HG02798 (cell line): ENCODE results near the gene NPHS2.

ENCODE experiments used
- ATAC-seq: cut with Tn5 transposase; IDR thresholded peaks from one replicate; pipeline ENCODE4 v1.9.1; 2021; ENCODE audit warnings: mild to moderate bottlenecking; ENCODE audit not compliant: unreplicated experiment, poor library complexity

NPHS2 gene

DNA sequence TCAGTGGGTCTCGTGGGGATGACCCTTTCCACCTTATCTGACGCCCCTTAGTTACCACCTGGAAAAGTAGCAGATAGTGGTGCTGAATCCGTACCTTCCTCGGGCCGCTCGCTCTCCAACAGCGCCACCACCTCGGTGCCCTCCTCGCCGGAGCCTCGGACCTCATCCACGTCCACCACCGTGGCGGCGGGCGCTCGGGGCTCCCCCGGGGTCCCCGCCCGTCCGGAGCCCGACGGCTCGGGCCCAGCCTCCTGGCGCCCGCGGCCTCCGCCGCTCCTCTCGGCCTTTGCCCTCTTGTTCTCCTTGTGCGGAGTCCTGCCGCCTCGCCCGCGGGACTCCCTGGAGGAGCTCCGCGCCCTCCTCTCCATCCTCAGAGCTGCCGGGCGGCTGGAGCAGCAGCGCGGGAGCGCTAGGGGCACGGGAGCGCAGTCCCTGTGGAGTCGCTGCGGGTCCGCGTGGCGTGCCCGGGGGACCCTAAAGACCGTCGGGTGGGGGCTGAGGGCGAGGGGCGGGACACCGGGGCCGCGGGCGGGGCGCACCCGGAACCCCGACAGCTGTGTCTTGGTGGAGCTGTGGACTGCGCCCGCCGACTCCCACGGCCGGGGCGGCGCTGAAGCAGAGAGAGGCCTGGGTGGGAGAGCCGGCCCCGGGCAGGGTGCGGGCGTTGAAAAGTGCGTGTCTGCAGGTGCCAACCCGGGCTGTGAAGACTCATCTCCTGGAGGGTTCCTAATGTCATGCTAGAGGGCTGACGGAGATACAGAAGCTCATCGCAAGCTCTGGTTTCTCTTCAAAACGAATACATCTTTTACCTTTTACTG is at the start of gene NPHS2:
Gene NPHS2, minus strand, starts transcription at position 452 of the 818 bp plus-strand sequence. Its CDS starts 84 bp downstream, at position 368.
- no peak for ATAC-seq

DNA sequence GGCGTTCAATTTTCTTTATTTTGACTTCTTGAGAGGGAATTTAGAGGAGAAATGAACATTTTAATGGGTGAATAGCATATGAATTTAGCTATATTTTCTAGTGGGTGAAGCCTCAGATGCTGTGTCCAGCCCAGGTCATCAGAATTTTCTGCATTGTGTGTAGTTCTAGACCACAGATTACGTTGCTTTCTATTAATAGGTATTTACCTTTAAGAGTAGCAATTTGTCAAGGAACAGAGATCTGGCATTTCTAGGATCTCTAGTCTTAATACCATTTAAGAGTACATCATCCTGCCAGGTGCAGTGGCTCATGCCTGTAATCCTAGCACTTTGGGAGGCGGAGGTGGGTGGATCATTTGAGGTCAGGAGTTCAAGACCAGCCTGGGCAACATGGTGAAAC is 36.6 kb upstream of the NPHS2 start:
- no peak for ATAC-seq

DNA sequence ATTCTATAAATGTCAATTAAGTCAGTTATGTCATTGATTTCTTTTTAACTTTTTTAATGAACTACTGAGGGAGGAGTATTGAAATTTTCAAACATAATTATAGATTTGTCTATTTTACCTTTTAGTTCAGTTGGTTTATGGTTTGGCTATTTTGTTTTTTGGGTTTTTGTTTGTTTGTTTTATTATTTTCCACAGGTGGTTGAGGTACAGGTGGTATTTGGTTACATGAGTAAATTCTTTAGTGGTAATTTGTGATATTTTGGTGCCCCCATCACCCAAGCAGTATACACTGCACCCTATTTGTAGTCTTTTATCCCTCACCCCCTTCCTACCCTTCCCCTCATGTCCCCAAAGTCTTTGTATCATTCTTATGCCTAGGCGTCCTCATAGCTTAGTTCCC is 25.3 kb upstream of the NPHS2 start:
- ATAC-seq = no peak

DNA sequence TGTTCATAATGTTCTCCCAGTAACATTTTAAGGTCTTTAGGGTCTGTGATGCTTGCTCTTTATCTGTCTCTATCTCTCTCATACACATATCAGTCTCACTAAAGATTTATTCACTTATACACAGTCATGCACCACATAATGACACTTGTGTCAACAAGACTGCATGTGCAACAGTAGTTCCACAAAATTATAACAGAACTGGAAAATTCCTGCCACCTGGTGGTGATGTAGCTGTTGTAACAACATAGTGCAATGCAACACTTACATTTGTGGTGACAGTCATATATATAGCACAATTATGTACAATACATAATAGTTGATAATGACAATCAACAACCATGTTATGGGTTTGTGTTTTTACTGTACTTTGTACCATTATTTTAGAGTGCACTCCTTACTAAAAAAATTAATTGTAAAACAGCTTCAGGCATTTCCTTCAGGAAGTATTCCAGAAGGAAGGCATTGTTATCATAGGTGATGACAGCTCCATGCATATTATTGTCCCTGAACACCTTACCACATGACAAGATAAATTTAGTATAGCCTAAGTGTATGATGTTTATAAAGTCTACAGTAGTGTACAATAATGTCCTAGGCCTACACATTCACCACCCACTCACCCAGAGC is 24.0 kb upstream of the NPHS2 start:
- ATAC-seq = no peak

DNA sequence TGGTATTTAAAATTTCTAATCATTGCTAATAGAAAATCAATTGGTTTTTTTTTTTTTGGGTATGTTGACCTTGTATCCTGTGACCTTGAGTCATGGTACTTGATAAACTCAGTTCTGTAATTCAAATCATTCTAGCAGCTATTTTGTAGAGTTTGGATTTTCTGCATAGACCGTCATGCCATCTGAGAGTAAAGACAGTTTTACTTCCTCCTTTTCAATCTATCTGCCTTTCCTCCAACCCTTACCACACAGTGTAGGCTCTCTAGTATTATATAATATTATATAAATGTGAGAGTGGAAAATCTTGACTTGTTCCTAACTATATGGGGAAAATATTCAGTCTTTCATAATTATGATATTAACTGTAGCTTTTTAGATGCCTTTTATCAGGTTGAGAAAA is 22.9 kb upstream of the NPHS2 start:
- ATAC-seq = no peak

DNA sequence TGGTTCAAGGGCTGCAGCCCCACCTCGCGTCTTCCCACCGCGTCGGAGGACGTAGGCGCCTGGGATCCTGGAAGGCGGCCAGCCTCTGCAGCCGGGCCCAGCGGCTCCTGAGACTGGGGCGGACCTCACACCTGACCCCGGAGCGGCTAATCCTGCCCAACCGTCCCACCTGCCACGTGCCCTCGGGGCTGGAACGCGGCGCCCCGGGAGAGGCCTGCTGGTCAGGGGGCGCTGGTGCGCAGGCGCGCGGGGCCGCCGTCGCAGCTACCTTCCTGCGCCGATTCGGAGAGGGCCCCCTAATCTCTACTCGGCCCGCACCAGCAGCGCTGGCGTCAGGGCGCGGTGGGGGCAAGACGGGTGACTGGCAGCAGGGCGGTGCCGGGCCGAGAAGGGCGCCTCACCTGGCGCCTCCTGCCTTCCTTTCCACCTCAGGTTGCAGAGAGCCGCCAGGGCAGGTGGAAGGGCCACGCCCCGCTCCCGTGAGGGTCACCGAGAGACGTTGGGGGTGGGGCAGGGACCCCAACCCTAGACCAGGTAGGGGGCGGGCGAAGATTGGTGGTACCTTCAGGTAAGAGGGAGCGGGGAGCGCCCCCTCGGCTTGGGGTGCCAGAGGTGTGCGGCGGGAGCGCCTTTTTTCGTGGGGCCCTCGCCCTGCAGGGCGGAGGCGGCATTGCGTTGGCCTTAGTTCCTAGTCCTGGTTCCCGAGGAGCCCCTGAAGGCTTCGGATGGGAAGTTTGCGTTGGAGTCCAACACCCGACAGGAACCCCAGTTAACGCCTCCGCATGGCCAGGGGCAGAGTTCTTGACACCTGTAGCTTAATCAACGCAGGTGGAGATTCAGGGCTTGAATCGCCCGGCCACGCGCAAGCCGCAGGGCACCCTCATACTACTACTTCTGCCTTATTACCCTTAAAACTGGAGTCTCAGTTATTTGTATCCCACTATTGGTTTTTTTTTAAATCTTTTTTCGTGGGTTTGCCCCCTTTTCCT is 16.1 kb upstream of the NPHS2 start, which contains the start of gene TDRD5:
Gene TDRD5, plus strand, starts transcription at position 241 of the 989 bp plus-strand sequence. CDS start 784 bp downstream, outside the sequence.
- ATAC-seq = no peak

DNA sequence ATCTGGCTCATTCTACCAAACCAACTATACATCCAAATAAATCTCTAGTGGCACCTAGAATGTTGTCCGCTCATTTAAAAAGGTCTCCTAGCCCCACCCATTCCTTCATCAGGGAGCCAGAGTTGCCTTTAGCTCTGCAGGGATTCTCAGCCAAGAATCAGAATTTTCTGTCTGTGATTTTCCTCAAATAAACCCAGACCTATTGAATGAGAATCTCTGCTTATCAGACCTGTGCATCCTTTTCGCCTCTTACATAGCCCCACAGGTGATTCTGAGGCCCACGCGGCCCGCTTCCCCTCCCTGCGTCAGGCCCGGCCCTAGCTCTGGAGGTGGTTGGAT is 15.5 kb upstream of the NPHS2 start:
- no peak for ATAC-seq

DNA sequence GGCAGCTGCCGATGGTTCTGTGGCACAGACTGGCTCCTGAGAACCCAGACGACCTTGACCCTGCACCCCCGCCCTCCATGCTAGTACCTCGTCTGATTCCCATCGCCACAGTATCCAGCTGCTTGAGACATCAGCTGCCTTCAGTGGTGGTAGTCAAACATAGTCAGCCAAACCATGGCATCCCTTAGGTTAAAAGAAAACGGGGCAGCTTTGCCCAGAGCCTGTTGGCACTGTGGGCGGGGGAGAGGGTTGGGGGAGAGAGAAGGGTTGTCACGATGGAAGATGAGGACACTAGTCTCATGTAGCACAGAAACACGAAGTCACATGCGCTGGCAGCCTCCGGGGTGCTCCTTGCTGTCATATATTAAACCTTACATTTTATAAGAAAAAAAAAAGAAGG is 14.9 kb upstream of the NPHS2 start:
- ATAC-seq = no peak

DNA sequence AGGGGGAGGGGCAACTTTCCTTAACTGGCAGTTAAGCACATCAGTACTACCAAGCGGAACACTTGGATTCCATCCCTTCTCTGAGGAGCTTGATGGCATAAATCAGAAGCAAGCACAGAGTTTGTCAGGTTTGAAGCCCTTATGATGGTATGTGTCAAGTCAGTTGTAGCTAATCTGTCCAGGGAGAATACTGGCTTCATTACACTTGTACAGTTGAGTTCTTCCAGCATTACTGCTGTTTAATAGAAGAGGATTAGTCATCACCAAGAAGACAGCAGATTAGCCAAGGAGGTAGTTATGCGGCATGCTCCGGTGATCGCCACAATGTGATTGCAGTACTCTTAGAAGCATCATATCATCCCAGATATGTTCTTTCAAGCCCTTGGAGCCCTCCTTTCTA is 13.8 kb upstream of the NPHS2 start:
- no peak for ATAC-seq

DNA sequence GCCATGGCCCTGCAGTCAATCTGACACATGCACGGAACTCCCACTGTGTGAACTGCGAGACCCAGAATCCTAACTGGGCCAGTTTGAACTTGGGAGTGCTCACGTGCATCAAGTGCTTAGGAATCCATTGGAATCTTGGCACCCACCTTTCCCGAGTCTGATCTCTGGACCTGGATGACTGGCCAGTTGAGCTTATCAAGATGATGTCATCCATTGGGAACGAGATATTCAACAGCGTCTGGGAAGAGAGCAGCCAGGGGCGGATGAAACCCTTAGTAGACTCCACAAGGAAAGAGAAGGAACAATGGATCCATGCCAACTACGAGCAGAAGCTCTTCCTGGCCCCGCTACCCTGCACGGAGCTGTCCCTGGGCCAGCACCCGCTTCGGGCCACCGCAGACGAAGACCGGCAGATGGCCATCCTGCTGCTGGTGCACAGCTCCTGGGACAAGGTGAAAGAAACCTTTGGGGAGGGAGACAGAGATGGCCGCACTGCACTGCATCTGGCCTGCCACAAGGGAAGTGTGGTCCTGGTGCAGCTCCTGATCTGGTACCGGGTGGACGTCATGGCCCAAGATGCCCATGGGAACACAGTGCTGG is 12.8 kb upstream of the NPHS2 start:
- no peak for ATAC-seq

DNA sequence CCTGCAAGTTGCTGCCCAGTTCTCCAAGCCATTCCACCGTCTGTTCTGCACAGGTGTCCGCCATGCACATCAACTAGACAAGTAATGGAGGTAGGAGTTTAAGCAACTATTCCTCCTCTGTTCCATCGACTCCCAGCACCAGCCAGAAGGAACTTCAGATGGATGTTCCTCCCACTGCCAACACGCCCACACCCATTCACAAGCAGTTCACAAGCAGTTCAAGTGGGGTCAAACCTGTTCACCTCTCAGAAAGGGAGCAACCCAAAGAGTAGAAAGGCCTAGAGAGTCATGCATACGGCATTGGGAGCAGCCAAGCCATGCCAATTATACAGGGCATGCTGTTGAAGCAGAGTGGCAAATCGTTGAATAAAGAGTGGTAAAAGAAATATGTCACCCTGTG is 11.6 kb upstream of the NPHS2 start:
- no peak for ATAC-seq

DNA sequence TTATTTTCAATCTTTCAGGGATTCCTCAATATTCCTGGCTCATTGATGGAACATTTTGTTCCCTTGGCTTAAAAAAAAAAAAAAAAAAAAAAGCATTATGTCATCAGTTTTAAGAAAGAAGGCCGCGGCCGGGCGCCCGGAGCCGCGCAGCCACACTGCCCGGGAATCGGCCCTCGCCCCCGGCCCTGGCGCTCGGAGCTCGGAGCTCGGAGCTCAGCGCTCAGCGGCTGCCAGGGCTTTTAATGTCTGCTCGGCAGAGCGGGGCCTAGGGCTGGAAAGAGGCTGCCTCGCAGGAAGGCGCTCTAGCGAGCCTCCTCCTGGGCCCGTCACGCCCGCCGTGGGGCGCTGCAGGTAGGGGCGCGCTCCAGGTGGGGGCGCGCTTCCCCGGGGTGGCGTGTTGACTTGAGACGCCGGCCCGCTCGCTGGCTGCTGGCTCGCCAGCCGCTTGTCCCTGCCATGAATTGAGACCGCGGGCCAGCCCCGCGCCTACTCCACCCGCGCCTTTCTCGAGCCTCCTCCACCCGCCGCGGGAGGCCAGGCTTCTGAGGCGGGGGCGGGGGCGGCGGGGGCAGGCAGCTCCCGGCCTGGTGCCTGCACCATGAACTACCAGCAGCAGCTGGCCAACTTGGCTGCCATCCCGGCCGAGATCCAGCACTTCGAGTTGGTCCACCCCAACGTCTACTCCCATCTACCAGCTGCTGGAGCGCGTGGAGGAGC is 10.5 kb upstream of the NPHS2 start:
- no peak for ATAC-seq

DNA sequence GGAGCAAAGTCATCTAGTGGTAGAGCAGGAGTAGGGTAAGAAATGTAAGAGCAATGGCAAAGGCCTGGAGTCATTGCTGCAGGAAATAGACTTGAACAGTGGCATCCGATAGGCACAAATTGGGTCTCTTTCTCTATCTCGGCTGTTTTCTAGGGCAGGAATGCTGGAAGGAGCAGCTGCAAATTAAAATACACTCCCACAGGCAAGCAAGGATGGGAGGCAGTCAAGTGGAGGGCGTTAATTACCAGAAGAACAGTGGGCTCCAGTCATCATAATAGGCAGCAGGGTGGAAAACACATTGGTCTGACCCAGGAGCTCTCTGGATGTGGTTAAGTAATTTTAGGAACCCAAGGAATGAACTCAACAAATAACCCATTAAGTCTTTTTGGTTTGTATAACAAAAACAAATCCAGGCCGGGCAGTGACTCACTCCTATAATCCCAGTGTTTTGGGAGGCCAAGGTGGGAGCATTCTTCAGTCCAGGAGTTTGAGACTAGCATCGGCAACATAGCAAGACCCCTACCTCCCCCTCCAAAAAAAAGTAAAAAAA is 8.1 kb upstream of the NPHS2 start:
- ATAC-seq = no peak

DNA sequence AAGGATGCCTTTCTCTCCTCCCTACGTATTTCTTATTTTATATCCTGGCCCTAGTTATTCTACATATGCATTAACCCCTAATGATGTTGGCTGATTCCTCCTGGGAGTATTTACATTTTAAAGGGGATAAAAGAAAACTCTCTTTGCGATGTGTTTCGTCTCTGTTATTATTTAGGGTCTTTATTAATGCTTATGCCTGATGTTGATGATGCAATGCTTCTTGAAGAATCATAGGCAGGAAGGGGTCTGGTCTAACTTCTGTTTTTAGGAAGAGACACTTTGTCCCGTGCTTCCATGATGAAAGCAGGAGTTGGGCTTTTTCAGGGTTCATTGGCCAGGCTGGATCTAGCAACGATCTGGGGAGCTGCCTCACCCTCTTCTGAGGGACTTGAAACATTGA is 761 bp upstream of the NPHS2 start:
- ATAC-seq = no peak

DNA sequence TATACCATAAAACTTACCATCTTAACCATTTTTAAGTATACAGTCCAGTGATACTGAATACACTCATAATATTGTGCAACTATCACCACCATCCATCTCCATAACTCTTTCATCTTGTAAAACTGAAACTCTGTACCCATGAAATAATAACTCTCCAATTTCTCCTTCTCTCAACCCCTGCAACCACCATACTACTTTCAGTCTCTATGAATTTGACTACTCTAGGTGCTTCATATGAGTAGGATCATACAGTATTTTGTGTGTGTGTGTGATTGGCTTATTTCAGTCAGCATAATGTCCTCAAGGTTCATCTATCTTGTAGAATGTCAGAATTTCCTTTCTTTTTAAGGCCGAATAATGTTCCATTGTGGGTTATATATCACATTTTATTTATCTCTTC is 17.7 kb downstream of the NPHS2 start:
- ATAC-seq = no peak

DNA sequence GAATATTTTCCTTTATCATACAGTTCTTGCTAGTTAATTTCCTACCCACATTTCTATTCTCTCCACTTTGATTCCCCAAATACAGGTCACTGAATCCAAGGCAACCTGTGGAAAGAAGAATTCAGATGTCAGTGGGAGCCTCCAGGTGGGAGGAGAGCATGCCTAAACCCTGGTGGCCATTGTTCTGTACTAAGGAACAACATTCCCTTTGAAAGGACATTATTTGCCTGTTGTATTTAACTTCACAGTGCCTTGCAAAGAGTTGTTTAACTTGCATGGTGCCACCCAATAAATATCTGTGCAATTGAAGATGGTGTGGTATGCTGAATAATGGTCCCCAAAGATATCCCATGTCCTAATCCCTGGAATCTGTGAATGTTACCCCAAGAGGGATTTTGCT is 21.3 kb downstream of the NPHS2 start:
- no peak for ATAC-seq

DNA sequence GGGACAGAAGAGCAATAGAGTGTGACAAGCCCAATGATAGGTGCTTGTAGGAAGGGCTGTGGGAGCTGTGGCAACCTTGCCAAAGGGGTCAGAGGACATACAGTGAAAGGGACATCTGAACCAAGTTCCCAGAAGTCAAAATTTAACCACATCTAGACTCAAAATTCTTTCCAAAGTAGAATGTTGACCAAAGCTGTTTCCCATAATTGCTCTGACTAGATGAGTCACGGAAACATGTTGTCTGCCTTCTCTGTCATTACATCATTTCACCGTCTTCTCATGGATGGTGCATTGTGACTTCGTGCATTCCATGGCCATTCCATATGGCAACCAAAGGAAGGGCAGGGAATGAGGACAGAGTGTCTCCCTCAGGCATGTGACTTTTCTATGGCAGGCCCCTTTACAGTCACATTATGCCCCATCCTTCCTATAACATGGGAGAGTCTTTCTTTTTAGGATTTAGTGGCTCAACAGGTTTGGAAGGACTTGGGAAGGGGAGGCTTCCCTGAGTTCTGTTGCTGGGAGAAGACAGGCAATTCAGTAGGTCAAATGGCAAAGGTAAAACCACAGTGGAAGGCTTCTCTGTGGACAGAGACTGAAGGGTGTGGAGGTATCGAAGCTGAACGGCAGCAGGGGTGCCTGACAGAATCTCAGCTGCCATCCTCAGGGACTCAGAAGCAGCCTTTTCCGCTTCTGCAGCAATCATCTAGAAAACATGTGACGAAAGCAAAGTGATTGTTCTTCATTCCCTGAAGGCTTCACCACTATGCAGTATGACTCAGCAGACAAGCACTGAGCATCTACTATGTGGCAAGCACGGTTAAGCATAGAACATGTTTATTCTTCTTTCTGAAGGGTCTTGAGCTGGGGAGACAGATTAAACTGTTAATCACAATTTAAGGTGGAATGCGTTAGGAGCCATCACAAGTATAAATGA is 24.7 kb downstream of the NPHS2 start:
- no peak for ATAC-seq

DNA sequence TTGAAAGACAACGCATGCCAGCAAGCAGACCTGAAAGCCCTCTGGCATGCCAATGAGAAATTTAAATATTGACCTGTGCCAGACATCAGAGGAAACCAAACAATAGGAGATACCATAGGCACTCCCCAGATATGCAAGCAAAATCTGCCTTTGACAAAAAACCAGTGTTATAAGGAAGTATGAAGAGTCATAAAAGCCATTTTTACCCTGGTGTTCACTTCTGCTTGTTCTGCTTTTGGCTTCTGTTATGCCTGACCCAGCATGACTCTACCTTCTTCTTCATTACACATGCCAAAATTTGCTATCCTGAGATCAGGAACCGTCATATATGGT is 26.4 kb downstream of the NPHS2 start:
- no peak for ATAC-seq
